MV-4-11 (cell line): ENCODE data around the gene CCNK.
A peak's percentile ranks its signal among the peaks of the same experiment; 100 is the strongest.

Experiments used
- DNase-seq: peaks from one replicate; lab custom pipeline; 2025; lab: John Stamatoyannopoulos, UW

The CCNK gene

DNA sequence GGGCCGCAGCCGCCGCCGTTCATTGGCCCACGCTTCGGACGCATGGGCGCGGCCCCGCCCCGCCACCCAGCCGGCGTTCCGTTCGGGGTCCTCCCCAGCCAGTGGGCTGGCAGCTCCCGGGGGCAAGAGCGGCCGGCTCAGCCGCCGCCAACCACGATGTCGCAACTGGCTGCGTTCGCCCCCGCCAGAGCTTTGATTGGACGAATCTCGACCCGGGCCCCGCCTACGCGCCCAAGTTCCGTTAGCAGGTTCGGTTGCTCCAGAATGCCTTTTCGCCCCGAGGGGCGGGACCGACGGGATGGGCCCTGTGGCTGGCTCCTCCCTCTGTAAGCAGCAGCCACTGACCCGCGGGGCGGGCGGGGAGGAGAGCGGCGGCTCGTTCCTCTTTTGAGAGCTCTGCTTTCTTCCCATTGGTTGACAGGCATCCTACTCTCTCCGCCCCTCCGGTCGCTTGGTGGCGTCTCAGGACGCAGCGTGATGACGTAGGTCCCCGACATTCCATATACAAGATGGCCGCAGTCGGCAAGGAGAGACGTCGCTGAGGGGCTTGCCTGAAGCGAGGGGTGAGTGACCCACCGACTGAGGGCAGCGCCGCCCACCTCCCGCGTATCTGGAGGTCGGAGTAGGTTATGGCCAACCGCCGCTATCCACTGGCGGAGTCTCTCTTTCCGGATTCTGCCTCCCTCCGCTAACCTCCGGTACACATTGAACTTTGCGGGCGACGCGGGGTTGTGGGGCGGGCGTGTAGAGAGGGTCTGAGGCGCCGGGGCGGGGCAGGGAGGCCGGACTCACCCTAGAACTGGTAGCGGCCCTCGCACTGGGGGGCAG is at the start of gene CCNK:
CCNK (plus strand) TSS at position 493 of the 828 bp plus-strand sequence. CDS start 11,269 bp downstream, outside the sequence.
- DNase-seq = peak; percentile 100

DNA sequence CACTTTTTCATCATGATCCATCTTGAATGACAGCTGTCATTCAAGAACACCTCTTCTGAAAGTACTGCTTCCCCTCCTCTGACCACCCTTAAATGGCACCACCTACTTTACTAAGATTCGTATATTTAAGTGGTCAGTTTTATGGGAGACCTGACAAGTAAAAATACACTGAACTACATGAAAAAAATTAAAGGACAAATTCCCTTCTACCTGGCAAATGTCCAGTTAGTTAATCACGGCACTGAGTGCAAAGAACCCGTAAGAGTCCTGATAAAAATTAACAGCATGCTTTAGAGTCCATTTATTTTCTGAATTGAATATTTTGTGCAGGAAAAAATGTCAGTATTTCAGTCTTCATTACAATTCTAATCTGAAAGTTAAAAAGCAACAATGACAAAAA is 49.2 kb upstream of the CCNK start:
- DNase-seq = no peak

DNA sequence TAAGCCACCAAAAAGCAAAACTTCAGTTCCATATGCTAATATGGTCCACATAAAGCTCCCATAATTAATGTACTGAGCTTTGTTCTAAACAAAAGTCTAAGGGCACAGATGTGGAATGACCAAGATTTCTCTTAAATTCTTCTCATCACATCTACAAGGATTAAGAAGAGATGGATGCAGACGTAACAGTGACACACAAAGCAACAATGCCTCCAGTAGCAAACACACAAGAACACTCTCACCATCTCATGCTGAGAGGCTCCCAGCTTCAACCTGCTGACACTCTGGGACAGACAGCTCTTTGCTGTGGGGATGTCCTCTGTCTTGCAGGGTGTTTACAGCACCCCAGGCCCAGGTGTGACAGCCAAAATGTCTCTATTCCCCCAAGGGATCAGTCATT is 48.7 kb upstream of the CCNK start:
- no peak for DNase-seq

DNA sequence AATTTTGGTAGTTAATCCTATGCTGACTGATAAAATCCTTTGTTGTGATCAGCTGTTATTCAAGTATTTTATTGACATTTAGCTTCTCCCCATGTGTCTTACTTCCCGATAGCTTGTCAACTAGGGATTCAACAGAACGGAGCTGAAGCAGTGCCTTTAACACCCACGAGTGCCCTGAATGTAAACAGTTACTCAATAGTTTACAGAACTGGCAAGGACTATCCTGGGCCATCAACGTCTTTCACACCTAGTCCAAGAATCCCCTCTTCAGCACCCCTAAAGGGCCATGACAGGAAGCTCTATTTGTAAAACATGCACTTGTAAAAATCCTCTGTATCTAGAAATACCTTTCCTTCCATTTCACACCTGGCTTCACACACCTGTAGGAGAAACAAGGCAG is 45.9 kb upstream of the CCNK start:
- no peak for DNase-seq

DNA sequence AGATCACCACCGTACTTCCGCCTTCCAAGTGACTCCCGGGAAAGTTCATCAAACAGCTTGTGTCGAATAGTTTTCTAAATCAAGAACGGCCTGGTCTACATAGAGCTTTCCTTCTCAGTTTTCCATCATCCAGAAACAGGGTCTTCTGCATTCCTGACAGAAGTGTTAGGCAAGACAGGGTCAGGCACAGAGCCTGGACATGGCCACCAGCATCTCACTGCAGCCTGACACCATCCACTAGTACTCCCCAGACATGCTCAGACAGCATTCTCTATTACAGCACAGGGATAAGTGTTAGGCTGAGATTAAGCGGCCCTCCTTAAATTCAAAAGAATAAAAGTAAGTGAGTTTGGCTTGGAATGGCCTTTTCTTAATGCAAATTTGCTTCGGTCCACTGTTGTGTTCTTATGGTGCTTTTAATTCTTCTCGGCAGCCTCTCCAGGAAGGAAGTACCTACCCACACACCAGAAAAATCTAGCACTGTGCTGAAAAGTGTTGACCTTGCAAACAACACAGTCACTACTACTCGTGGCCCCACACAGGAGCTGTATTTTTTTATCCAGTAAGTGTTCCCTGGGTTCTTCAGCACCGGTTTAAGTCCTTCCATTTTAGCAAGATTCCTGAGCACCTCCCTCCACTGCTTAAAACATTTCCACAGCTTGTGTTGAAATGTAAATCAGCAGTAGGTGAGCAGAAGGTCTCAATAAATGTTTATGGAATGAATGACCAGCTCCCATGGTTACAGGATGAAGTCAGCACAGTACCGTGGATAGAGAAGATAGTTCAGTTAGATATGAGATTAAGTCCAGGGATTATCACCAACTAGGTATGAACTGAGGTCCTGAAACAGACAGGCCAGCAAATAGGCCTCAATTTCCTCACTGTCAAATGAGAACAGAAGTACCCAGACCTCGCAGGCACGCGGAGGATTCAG is 44.7 kb upstream of the CCNK start:
- no peak for DNase-seq

DNA sequence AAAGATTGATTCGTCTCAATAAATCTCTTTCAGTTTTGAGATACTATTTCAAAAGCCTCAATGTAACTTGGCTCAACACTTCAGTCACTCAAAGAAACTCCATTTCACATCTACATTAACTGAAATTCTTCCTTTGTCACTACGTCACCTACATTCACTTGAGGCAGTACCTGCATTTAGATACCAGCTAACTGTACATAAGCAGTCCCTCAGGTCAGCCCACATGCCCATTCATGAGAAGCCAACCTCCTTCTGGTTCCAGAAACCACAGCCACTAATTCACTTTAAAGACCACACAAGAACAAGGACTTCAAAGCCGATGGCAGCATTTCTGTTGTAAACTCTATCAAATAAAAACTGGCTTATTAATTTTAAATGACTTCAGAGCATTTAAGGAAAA is 43.5 kb upstream of the CCNK start:
- DNase-seq = no peak

DNA sequence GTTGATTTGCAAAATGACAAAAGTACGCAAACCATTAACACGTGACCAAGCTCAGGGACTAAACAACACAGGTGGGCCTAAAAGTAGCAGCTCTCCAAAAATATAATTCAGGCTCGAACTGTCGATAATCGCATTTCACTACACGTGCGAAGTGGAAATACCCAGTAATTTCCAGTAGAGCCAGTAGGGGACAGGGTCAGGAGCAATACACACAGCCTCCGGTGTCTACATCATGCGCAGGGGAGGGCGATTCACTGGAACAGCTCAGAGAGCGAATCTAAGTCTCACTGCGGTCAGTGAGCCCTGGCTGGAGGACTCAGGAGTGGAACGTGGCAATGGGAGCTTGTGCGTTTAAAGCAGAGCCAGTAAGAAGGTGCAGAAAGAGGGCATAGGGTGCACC is 40.9 kb upstream of the CCNK start:
- DNase-seq = no peak

DNA sequence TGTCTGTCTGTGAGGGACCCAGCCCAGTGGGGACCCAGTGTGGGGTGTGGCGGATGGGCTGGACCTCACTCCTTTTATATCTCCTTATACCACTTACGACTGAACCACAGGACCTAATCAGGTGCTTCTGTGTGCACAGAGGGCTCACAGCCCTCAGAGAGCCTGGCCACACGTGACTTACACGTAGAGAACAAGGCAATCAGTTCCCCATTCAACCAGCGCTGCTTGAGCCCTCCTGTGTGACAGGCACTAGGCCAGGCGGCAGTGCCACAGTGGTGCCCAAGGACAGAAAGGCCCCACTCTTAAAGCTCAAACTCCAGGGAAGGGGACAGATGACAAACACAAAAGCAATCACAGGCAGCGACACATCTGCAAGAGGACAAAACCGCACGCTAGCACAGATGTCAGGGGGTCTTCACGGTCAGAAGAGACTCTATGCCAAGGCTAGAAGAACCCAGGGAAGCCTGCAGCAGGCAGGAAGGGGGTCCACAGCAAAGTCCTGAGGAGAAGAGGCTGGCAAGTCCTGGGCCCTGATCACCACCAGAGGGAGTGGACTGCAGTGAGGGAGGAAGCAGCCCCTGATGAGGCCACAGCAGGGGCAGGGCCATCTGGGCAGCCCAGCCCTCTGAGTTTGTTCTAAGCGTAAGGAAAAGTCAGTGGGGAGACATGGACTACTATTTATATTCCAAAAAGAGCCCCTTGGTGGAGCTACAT is 39.9 kb upstream of the CCNK start:
- no peak for DNase-seq

DNA sequence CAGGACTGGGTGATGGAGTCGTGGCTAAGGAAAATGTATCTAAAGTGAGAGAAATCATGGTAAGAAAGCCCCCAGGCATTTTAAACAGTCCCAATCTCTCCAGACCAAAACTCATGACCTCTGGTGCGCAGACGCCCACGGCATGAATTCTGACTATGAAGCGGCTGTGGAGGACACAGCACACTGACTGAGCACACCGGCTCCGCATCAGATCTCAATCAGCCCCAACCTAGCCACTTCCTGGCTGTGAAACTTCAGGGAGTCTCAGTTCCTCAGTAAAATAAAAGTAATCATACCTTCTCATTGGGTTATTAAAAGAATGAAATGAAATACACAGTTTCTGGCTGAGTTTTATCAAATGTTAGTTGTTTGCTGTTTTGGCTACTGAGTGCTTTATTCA is 39.3 kb upstream of the CCNK start:
- no peak for DNase-seq

DNA sequence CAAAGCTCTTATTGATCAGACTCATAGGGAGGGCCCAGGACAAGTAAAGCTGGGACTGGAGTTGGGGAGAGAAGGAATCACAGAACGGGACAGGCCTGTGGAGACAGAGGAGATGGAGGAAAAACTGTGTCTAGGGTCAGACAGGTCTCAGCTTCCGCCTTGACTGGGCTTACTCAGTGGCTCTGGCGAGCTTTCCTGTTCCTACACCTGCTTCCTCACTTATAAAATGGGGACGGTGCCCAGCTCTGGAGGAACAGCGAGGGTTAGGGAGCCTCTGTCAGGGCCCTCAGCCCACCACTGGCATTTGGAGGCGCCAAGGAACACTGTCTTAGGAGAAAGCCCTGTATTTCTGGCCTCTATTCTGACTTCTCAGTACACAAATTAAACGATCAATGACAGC is 35.3 kb upstream of the CCNK start:
- no peak for DNase-seq

DNA sequence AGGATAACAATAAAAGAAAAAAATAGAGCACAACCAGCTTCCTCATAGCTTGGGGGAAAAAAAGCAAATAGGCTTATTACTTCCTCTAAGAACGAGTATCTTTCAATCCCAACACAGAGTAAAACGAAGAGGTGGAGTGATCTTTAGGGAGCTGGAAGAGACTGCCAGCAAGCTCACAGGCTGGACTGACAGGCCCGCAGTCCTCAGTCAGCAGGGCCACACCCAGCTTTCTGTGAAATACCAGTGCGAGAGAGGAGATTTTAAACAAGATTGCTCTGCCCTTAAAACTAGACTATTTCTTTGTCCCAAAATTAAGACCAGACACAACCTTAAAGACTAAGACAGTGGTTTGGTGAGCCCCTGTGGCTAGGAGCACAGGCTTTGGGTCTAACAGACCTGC is 33.5 kb upstream of the CCNK start:
- DNase-seq = no peak

DNA sequence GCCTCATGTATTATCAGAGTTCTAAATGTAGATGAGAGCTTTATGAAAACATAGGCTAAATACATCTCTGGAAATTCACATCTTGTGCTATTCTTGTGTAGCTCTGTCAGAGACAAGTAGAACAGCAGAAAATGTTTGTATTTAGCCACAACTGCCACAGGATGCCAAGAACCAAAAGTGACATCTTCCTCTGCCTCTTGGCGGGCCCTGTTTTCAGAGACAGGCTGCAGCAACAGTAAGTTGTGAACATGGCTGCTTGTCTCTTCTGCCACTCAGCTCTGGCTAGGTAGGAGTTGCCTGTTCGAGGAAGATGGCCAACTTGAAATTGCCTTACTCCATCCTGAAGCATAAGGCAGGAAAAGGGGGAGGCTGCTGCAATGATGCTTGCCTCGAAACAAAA is 30.9 kb upstream of the CCNK start:
- DNase-seq = no peak

DNA sequence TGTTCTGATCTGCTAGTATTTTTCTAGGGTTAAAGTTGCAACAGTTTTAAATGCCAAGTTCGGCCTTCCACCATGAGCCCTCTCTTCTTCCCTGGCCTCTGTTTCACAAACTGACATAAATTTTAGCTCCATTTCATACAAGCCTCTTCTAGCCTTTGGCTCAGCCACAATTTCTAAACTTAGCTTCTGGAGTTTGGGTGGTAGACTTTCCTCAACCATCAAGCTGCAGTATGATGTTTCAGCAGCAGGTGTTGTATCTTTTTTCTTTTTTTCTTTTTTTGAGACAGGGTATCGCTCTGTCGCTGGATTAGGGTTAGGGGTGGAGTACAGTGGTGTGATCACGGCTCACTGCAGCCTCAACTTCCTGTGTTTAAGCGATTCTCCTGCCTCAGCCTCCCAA is 30.0 kb upstream of the CCNK start:
- no peak for DNase-seq

DNA sequence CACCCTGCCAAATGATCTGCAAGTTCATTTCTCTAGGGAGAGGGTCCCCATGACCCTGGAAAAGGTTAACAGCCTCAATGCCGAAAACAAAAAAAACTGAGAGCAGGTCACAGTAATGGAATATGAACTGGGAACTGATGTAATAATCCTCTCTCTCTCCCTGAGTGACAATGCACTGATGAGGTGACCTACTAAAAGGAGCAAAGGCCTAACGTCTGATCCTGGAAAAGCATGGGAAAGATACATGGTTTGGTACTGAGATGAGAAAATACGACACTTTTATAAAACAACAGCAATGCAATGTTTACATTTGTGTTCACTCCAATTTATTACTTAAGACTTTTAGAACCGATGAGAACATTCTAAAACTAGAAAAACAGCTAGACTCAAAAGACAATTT is 28.2 kb upstream of the CCNK start:
- no peak for DNase-seq

DNA sequence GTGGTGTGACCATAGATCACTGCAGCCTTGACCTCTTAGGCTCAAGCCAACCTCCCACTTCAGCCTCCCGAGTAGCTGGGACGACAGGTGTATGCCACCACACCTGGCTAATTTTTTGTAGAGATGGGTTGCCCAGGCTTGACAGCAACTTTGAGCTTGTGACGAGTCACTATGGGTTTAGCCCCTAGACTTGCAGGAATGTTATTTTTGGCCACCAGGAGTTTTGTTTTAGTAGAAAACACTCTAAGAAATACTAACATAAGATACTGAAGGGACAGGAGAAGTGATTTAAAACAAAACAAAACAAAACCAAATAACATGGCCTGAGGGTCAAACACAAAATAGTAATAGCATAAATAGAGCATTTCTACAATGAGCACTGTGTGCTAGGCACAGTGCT is 27.0 kb upstream of the CCNK start:
- no peak for DNase-seq

DNA sequence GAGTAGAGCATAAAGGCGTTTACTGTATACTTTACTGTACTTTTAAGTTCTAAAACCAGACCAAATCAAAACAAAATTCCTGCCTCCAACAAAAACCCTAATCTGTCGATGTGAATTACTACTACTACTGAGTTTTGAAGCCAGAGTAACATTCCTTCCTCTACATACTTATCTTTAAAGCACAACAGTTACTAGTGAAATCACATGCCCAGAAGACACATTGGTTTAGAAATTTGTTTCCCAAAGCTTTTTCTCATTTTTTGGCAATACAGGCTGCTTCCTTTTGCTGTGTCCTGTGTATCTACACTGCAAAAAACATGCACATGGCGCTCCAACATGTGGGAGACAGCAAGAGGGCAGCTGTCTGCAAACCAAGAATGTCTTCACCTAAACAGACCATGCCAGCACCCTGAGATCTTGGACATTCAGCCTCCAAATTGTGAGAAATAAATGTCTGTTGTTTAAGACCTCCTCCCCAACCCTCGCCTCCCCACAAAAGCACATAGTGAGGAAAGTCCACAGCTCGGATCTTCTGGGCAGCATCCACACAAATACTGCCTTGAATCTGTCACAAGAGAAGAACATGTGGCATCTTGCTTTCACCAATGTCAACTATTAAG is 21.6 kb upstream of the CCNK start:
- DNase-seq = no peak

DNA sequence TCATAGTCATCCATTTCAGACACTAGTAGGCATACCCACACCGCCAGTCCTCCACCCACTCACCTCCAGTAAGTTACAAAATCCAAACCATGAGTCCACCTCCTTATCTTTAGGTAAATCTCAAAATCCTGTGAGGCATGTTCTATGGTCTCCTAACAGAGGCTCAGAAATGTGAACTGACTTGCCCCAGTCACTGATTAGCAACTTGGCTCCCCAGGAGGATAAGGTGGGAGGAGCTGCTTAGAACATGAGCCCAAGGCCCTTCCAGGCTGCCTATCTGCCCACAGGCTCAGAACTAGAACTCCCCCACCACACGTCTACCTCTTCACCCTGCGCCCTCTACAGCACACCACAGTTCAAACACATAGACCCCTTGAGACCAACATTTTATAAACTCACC is 20.4 kb upstream of the CCNK start:
- no peak for DNase-seq

DNA sequence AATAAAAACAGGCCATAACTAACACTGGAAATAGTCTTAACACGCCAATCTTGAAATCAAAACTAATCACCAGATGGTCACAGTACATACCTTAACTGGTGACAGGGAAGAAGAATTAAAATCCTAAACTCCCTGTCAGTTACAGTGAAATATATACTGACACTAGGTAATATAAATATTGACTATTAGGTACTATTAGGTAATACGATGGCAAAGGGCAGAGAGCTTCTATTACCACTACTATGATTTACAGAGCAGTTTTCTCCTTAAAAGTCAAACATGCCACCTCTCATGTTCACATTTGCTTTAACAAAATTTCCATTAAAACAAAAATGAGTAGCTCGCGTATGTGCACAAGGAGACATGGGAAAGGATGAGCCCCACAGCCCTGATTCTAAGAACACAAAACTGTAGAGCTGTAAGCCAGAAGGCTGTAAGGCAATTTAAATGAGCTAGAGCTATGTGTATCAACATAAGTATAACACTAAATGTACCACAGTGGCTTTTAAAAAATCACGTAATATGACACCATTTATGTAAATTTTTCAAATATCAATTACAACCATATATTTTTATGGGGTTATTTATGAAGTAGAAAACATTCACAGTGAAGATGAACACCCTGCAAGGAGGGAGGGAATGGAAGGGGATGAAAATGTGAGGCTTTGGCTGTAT is 19.7 kb upstream of the CCNK start:
- DNase-seq = no peak

DNA sequence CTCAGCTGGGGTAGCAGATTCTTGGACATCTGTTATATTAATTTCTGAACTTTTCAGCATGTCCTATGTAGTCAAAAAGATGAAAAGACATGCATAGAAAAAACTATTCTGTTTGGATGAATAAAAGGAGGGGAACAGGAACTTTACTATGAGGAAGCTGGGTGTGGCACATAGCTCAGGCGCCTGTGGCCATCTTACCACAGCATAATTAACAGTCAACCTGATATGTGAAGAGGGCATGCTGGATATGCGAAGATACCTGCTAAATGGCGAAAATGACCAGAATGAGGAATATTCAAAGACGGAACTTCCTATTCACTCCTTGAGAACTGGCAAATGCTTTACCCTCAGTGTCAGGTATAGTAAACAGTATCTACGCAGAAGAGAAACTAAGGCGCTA is 19.0 kb upstream of the CCNK start:
- no peak for DNase-seq

DNA sequence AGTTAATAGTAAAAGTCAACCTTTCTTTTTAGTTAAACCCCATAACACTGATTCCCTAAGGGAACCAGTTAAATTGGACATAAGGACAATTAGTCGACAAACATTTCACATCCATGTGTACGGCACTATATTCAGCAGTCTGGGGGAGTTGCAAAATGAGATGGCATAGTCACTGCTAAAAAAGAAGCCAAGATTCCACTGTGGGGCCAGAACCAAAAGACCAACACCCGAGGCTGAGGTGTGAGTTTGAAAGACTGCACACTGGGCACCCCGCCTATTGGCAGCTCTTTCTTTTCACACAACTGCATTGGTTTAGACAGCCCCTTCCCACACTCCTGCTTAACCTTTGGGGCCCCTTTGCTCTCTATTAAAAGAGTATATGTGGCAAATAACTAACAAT is 17.2 kb upstream of the CCNK start:
- DNase-seq = no peak

DNA sequence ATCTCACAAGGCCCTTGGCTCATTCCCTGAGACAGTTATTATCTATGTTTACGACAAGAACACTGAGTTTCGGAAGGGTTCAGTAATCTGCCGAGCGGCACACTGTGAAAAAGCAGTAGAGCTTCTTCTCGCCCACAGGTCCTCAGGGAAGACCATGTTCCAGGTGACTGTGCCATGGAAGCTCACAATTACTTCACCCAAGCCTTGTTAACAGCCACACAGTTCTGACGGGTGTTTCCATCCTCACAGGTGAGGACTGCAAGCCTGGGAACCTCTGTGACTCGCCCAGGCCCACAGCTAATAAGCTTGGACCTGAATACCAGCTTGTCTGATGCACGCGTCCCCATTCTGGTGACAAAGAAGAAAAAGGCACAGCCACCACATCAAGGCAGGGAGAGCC is 15.9 kb upstream of the CCNK start:
- no peak for DNase-seq

DNA sequence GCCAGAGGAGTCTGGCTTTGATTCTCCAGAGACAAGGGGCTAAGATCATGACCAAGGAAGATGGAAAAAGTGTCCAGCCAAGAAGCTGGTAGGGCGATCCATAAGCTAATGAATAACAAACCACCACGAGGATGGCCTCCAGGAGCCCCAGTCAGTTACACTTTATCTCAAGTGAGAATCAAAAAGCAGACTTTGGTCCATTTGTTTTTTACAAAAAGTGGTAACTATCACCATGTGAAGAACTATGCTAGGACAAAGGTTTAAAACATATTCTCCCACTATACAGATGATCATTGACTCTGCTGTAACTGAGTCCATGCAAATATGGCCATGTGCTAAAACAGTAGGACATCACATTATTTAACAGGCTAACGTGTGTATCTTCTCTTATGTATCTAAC is 14.5 kb upstream of the CCNK start:
- DNase-seq = no peak
